Measurements from ENCODE around the gene YWHAE.
"Not testable (repeated sequence)": the region's sequence is repeated elsewhere in the genome, so short reads cannot be mapped to it uniquely, and the experiment has no call there.

YWHAE gene

GRCh38 chr17:1374431-1375177 is 25.4 kb downstream of the YWHAE start:
- DNase-seq, result no peak
- no peaks in the 10 kb centered on the region for H3K27me3 Mint-ChIP-seq
- H3K4me3 Mint-ChIP-seq, result peak overlapping the region; percentile 2
- peak overlapping the region; percentile 74 for H3K27ac Mint-ChIP-seq
- H3K36me3 Mint-ChIP-seq, result peaks cover 16% of the 10 kb centered on the region
- no peaks in the 10 kb centered on the region for H3K9me3 Mint-ChIP-seq
- H3K4me1 Mint-ChIP-seq, result peaks cover 73% of the 10 kb centered on the region
- CTCF ChIA-PET, result interaction anchor here (1.5 kb wide), 1 partner anchor 9 kb away, joined by 7 read pairs; no protein-coding TSS in a partner anchor

- no peak for DNase-seq
- Mint-ChIP-seq H3K4me1 (peaks cover 68% of the 10 kb centered on the region), H3K9me3 (no peaks in the 10 kb centered on the region), H3K36me3 (peaks cover 19% of the 10 kb centered on the region), H3K27ac (no peak overlapping the region), H3K4me3 (no peak overlapping the region), H3K27me3 (no peaks in the 10 kb centered on the region)
- CTCF ChIA-PET, result no interaction called here
Observed at GRCh38 chr17:1373707-1374237, 26.2 kb downstream of the YWHAE start.

GRCh38 chr17:1372618-1373017 is 27.4 kb downstream of the YWHAE start:
- peaks cover 15% of the 10 kb centered on the region for H3K36me3 Mint-ChIP-seq
- CTCF ChIA-PET, result no interaction called here
- H3K9me3 Mint-ChIP-seq, result no peaks in the 10 kb centered on the region
- no peaks in the 10 kb centered on the region for H3K27me3 Mint-ChIP-seq
- no peak for DNase-seq
- peaks cover 58% of the 10 kb centered on the region for H3K4me1 Mint-ChIP-seq
- no peak overlapping the region for H3K27ac Mint-ChIP-seq
- no peak overlapping the region for H3K4me3 Mint-ChIP-seq

- CTCF ChIA-PET, result interaction anchor here (0.6 to 1.1 kb wide), 2 partner anchors 10 to 11 kb away, joined by 4 to 5 read pairs; no protein-coding TSS in a partner anchor
- Mint-ChIP-seq H3K27me3 (no peaks in the 10 kb centered on the region), H3K4me3 (no peak overlapping the region), H3K27ac (no peak overlapping the region), H3K36me3 (peaks cover 12% of the 10 kb centered on the region), H3K4me1 (peaks cover 58% of the 10 kb centered on the region), H3K9me3 (no peaks in the 10 kb centered on the region)
- no peak for DNase-seq
Observed at GRCh38 chr17:1371893-1372590, 28.0 kb downstream of the YWHAE start.

GRCh38 chr17:1368588-1368987 is 31.4 kb downstream of the YWHAE start:
- CTCF ChIA-PET, result interaction anchor here (0.6 kb wide), 1 partner anchor 283 kb away, joined by 3 read pairs; no protein-coding TSS in a partner anchor
- peaks cover 45% of the 10 kb centered on the region for H3K4me1 Mint-ChIP-seq

GRCh38 chr17:1367351-1367745 is 32.7 kb downstream of the YWHAE start:
- CTCF ChIA-PET, result interaction anchor here (2.9 to 3.4 kb wide), 3 partner anchors 11 to 165 kb away, joined by 14 to 34 read pairs (median 28); no protein-coding TSS in a partner anchor
- H3K36me3 Mint-ChIP-seq, result peaks cover 20% of the 10 kb centered on the region
- H3K9me3 Mint-ChIP-seq, result no peaks in the 10 kb centered on the region
- H3K4me1 Mint-ChIP-seq, result peaks cover 52% of the 10 kb centered on the region
- no peaks in the 10 kb centered on the region for H3K27me3 Mint-ChIP-seq
- peak overlapping the region; percentile 42 for H3K27ac Mint-ChIP-seq
- no peak overlapping the region for H3K4me3 Mint-ChIP-seq
- DNase-seq, result no peak

More at GRCh38 chr17:1368588-1368987, 31.4 kb downstream of the YWHAE start:
- no peaks in the 10 kb centered on the region for H3K27me3 Mint-ChIP-seq
- no peak overlapping the region for H3K27ac Mint-ChIP-seq
- H3K4me3 Mint-ChIP-seq, result no peak overlapping the region
- DNase-seq, result no peak
- peaks cover 18% of the 10 kb centered on the region for H3K36me3 Mint-ChIP-seq
- H3K9me3 Mint-ChIP-seq, result no peaks in the 10 kb centered on the region

- Mint-ChIP-seq H3K36me3 (peaks cover 21% of the 10 kb centered on the region), H3K27ac (no peak overlapping the region), H3K4me1 (peaks cover 57% of the 10 kb centered on the region), H3K27me3 (no peaks in the 10 kb centered on the region), H3K9me3 (no peaks in the 10 kb centered on the region), H3K4me3 (no peak overlapping the region)
- CTCF ChIA-PET, result interaction anchor here (0.7 to 3.4 kb wide), 14 partner anchors 9 to 264 kb away, joined by 3 to 53 read pairs (median 8); partner anchors contain the start of gene INPP5K
- no peak for DNase-seq
Observed at GRCh38 chr17:1366234-1366633, 33.8 kb downstream of the YWHAE start.

- Mint-ChIP-seq H3K4me3 (no peak overlapping the region), H3K4me1 (peaks cover 58% of the 10 kb centered on the region), H3K27me3 (no peaks in the 10 kb centered on the region), H3K9me3 (no peaks in the 10 kb centered on the region), H3K36me3 (peaks cover 26% of the 10 kb centered on the region), H3K27ac (peak overlapping the region; percentile 37)
- DNase-seq, result peak; percentile 70
- CTCF ChIA-PET, result interaction anchor here (0.6 to 3.4 kb wide), 36 partner anchors 9 to 274 kb away, joined by 3 to 53 read pairs (median 4); partner anchors contain the start of gene INPP5K
Observed at GRCh38 chr17:1365445-1366039, 34.5 kb downstream of the YWHAE start.

- H3K27me3 Mint-ChIP-seq, result no peaks in the 10 kb centered on the region
- H3K4me3 Mint-ChIP-seq, result peak overlapping the region; percentile 1
- DNase-seq, result no peak
- CTCF ChIA-PET, result interaction anchor here (0.7 to 1.7 kb wide), 10 partner anchors 9 to 267 kb away, joined by 3 to 7 read pairs (median 5); partner anchors contain the start of gene INPP5K
- peaks cover 64% of the 10 kb centered on the region for H3K4me1 Mint-ChIP-seq
- H3K9me3 Mint-ChIP-seq, result no peaks in the 10 kb centered on the region
- H3K27ac Mint-ChIP-seq, result peak overlapping the region; percentile 74
- H3K36me3 Mint-ChIP-seq, result peaks cover 31% of the 10 kb centered on the region
Observed at GRCh38 chr17:1362964-1363363, 37.1 kb downstream of the YWHAE start.

- H3K9me3 Mint-ChIP-seq, result no peaks in the 10 kb centered on the region
- CTCF ChIA-PET, result interaction anchor here (0.7 to 1.7 kb wide), 17 partner anchors 9 to 268 kb away, joined by 3 to 7 read pairs (median 4); partner anchors contain the start of gene INPP5K
- H3K4me1 Mint-ChIP-seq, result peaks cover 60% of the 10 kb centered on the region
- peaks cover 36% of the 10 kb centered on the region for H3K36me3 Mint-ChIP-seq
- no peaks in the 10 kb centered on the region for H3K27me3 Mint-ChIP-seq
- H3K27ac Mint-ChIP-seq, result peak overlapping the region; percentile 74
- peak overlapping the region; percentile 1 for H3K4me3 Mint-ChIP-seq
- peak; percentile 39 for DNase-seq
Observed at GRCh38 chr17:1362065-1362848, 37.8 kb downstream of the YWHAE start.

GRCh38 chr17:1360975-1361374 is 39.0 kb downstream of the YWHAE start:
- Mint-ChIP-seq H3K27me3 (no peaks in the 10 kb centered on the region), H3K4me3 (no peak overlapping the region), H3K9me3 (no peaks in the 10 kb centered on the region), H3K36me3 (peaks cover 42% of the 10 kb centered on the region), H3K27ac (peak overlapping the region; percentile 56), H3K4me1 (peaks cover 54% of the 10 kb centered on the region)
- CTCF ChIA-PET, result interaction anchor here (0.7 to 1.6 kb wide), 6 partner anchors 9 to 170 kb away, joined by 3 to 4 read pairs (median 3); no protein-coding TSS in a partner anchor
- DNase-seq, result peak; percentile 45

GRCh38 chr17:1360315-1360714 is 39.7 kb downstream of the YWHAE start:
- H3K9me3 Mint-ChIP-seq, CTCF ChIA-PET, DNase-seq, H3K27me3 Mint-ChIP-seq, H3K4me3 Mint-ChIP-seq: not testable (repeated sequence)
- H3K4me1 Mint-ChIP-seq, result peaks cover 48% of the 10 kb centered on the region
- H3K27ac Mint-ChIP-seq, result peak overlapping the region; percentile 72
- H3K36me3 Mint-ChIP-seq, result peaks cover 46% of the 10 kb centered on the region

GRCh38 chr17:1354030-1354429 is 46.0 kb downstream of the YWHAE start:
- no peak for DNase-seq
- CTCF ChIA-PET, result interaction anchor here (0.6 kb wide), 1 partner anchor 16 kb away, joined by 3 read pairs; no protein-coding TSS in a partner anchor

More at GRCh38 chr17:1354030-1354429, 46.0 kb downstream of the YWHAE start:
- Mint-ChIP-seq H3K36me3 (peaks cover 44% of the 10 kb centered on the region), H3K27me3 (no peaks in the 10 kb centered on the region), H3K9me3 (no peaks in the 10 kb centered on the region), H3K4me3 (no peak overlapping the region), H3K27ac (no peak overlapping the region), H3K4me1 (no peaks in the 10 kb centered on the region)
